ENCODE measurements around the gene APOH.
"Not testable (repeated sequence)": the region's sequence is repeated elsewhere in the genome, so short reads cannot be mapped to it uniquely, and the experiment has no call there.

APOH gene

GRCh38 chr17:66228887-66229782 lies at the start of gene APOH:
APOH (minus strand) TSS chr17:66229415; CDS start chr17:66229379, 36 bp downstream.
- DNase-seq, result no peak

- no peak for DNase-seq
Measured at GRCh38 chr17:66277191-66277590, 48.0 kb upstream of the APOH start.

GRCh38 chr17:66276328-66276937 lies 47.2 kb upstream of the APOH start:
- DNase-seq, result no peak

- DNase-seq, result peak; percentile 41
Measured at GRCh38 chr17:66275651-66276050, 46.4 kb upstream of the APOH start.

GRCh38 chr17:66273586-66273848 lies 44.3 kb upstream of the APOH start:
- DNase-seq, result no peak

GRCh38 chr17:66272811-66273585 lies 43.8 kb upstream of the APOH start:
- DNase-seq, result no peak

- no peak for DNase-seq
Measured at GRCh38 chr17:66271512-66271911, 42.3 kb upstream of the APOH start.

GRCh38 chr17:66270106-66270505 lies 40.9 kb upstream of the APOH start:
- no peak for DNase-seq

- no peak for DNase-seq
Measured at GRCh38 chr17:66268247-66268927, 39.2 kb upstream of the APOH start.

GRCh38 chr17:66264696-66265095 lies 35.5 kb upstream of the APOH start:
- DNase-seq, result no peak

- DNase-seq, result no peak
Measured at GRCh38 chr17:66262767-66263166, 33.6 kb upstream of the APOH start.

GRCh38 chr17:66260688-66261087 lies 31.5 kb upstream of the APOH start:
- DNase-seq, result no peak

- DNase-seq, result no peak
Measured at GRCh38 chr17:66260275-66260674, 31.1 kb upstream of the APOH start.

- DNase-seq, result peak; percentile 13
Measured at GRCh38 chr17:66255527-66255971, 26.3 kb upstream of the APOH start.

- DNase-seq, result peak; percentile 20
Measured at GRCh38 chr17:66255112-66255511, 25.9 kb upstream of the APOH start.

GRCh38 chr17:66253458-66253857 lies 24.2 kb upstream of the APOH start:
- not testable (repeated sequence) for DNase-seq

GRCh38 chr17:66250686-66251085 lies 21.5 kb upstream of the APOH start:
- DNase-seq, result no peak

GRCh38 chr17:66248285-66248684 lies 19.1 kb upstream of the APOH start:
- no peak for DNase-seq

GRCh38 chr17:66241839-66242238 lies 12.6 kb upstream of the APOH start:
- no peak for DNase-seq

GRCh38 chr17:66240630-66241029 lies 11.4 kb upstream of the APOH start:
- no peak for DNase-seq

GRCh38 chr17:66240013-66240412 lies 10.8 kb upstream of the APOH start:
- DNase-seq, result no peak

- no peak for DNase-seq
Measured at GRCh38 chr17:66235377-66235994, 6.3 kb upstream of the APOH start.

- no peak for DNase-seq
Measured at GRCh38 chr17:66234611-66235010, 5.4 kb upstream of the APOH start.
